Bronchial epithelial cell (primary cell): Measurements from ENCODE around the gene MTFP1. TPM values are rescaled to one million over a fixed set of nuclear protein-coding genes. Genes with fewer than 3 reads are reported as not detected.

Experiments
- DNase-seq: peaks from one replicate; pipeline ENCODE4 v3.0.0-alpha.2; 2010; ENCODE audit warnings: low read depth
- FAIRE-seq: peaks from 2 replicates; lab custom pipeline; 2011; peaks lifted over from hg19 to GRCh38; lab: Jason Lieb, UNC
- H3K27me3 ChIP-seq: 2 replicates; pipeline ENCODE4 v1.5.1; 2011; ENCODE audit warnings: low read length; ENCODE audit not compliant: control insufficient read depth, insufficient read depth
- H3K36me3 ChIP-seq: 2 replicates; pipeline ENCODE4 v1.5.1; 2011; ENCODE audit warnings: low read length; ENCODE audit not compliant: control insufficient read depth, insufficient read depth
- H3K4me3 ChIP-seq: 2 replicates; pipeline ENCODE4 v1.5.1; 2011; ENCODE audit warnings: mild to moderate bottlenecking, low read depth, low read length, control low read depth
- CTCF ChIP-seq: IDR thresholded peaks from 2 replicates; pipeline ENCODE4 v1.5.1; 2011; ENCODE audit warnings: mild to moderate bottlenecking, moderate library complexity, low read length, control low read depth, inconsistent platforms; ENCODE audit not compliant: insufficient read depth, severe bottlenecking
- total RNA-seq: library from RNA; depleted of rRNA; stranded (reverse); fragments of >200 nt; gene quantifications from 2 replicates; pipeline ENCODE4 v1.2.1, GENCODE V29; 2014

The MTFP1 gene
- total RNA-seq, 1 donor from 2014 or later, result 53.2 TPM

DNA sequence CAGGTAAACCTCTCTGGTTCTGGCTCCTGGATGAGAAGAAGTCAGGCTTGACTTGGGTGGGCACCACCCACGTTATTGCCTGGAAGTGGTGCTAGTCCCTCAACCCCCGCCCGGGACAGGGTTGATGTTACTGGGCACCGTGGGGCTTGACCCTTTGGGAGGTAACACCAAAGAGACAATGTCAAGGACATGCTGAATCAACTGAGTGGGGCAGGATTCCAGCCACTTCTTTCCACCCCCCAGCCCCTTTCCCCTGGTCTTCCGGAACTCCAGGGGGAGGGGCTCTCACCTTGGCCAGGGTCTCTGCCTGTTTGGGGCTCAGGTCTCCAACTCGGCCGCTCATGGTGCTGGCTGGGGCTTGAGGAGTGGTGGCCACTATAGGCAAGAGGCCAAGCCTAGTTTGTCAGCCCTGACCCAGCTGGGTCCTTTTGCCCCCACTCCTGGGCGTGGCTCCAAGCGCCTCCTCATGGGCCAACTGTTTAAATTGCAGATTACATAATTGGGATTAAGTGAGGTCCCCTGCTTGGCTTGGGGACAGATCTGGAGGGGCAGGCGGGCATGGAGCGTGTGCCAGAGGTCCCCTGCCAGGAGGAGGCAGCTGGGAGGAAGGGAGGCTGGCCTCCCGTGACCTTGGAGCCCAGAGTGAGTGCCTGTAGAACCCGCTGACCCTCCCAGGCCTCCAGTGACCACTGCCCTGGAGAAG, 46.2 kb downstream of the MTFP1 start, which contains the start of gene SEC14L3:
Gene SEC14L3 (minus strand): TSS at position 402 of the 703 bp plus-strand sequence. CDS start 59 bp downstream, at position 343.
- H3K4me3 ChIP-seq, result no peak within 1 kb of the TSS
- TF ChIP-seq CTCF, result no peak
- H3K36me3 ChIP-seq, result no peaks in the 10 kb centered on the region
- peaks cover 12% of the 10 kb centered on the region for H3K27me3 ChIP-seq
- DNase-seq (no peak), FAIRE-seq (no peak)

- TF ChIP-seq CTCF, result no peak
- FAIRE-seq (peak; percentile 23), DNase-seq (peak; percentile 35)
- no peaks in the 10 kb centered on the region for H3K36me3 ChIP-seq
- peaks cover 12% of the 10 kb centered on the region for H3K27me3 ChIP-seq
- no peak overlapping the region for H3K4me3 ChIP-seq
Measured at GRCh38 chr22:30472994-30473720, 47.6 kb downstream of the MTFP1 start.

DNA sequence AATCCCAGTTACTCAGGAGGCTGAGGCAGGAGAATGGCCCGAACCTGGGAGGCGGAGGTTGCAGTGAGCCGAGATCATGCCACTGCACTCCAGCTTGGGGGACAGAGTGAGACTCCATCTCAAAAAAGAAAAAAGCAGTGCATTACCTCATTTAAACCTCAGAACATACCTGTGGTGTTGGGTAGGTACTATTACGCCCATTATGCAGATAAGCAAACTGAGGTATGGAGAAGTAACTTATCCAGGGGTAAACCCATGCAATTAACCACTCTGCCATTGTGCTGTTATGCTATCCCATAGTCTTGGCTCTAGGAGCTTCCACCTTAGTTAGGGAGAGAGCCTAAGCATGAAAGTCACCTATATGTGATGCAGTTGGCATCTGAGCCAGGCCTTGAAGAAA, 48.6 kb downstream of the MTFP1 start:
- FAIRE-seq, result no peak
- H3K27me3 ChIP-seq, result peaks cover 12% of the 10 kb centered on the region
- H3K4me3 ChIP-seq, result no peak overlapping the region
- H3K36me3 ChIP-seq, result no peaks in the 10 kb centered on the region
- TF ChIP-seq CTCF, result no peak
- DNase-seq, result no peak

DNA sequence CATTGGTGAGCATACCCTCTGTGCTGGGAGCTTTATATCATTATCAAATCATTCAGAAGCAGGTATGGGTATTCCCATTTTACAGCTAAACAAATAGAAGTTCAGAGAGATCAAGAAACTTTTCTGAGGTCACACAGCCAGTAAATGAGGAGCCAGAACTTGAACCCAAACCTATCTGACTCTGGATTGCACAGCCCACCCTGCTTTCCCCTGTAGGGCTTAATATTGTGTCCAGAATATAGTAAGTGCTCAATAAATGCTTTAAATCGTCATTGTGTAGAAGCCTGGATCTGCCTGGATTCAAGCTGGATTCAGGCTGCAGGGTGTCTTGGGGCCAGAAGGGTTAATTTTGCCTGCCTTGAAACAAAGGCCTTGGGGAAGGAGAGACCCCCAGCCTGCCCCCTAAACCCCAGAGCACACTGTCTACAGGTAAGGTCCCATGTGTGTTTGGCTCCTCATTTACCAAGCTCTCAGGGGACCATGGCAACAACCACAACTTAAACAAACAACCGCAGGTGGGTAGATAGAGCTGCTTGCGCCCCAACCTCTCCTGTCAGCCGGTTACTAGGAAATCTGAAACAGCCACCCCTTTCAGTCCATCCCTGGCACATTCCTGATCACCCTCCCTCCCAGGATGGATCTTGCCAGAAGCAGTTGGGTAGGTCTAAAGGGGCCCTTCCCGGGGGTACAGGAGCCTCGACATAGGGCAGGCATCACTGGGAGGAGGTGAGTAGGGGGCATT, 49.3 kb downstream of the MTFP1 start:
- Histone ChIP-seq H3K27me3 (peaks cover 12% of the 10 kb centered on the region), H3K36me3 (no peaks in the 10 kb centered on the region), H3K4me3 (no peak overlapping the region)
- TF ChIP-seq CTCF, result no peak
- FAIRE-seq (no peak), DNase-seq (peak; percentile 11)

Other genes with a start within 250 kb of the MTFP1 start
- gene LIF, start 179.0 kb upstream of the MTFP1 start, total RNA-seq, result under 0.01 and 0.26 TPM in 2 replicates
- gene OSM, start 158.9 kb upstream of the MTFP1 start, total RNA-seq, result not detected in 2 replicates
- 2.4 and 7.0 TPM in 2 replicates for gene CASTOR1, start 136.3 kb upstream of the MTFP1 start, total RNA-seq
- 6.6 and 12.2 TPM in 2 replicates for gene TBC1D10A, start 98.8 kb upstream of the MTFP1 start, total RNA-seq
- 17.9 and 20.1 TPM in 2 replicates for gene SF3A1, start 68.9 kb upstream of the MTFP1 start, total RNA-seq
- 0.38 and 0.53 TPM in 2 replicates for gene CCDC157, start 68.8 kb upstream of the MTFP1 start, total RNA-seq
- gene RNF215, start 38.4 kb upstream of the MTFP1 start, total RNA-seq, result 14.1 and 15.5 TPM in 2 replicates
- 32.6 and 34.5 TPM in 2 replicates for gene SEC14L2, start 28.8 kb upstream of the MTFP1 start, total RNA-seq
- not detected in 2 replicates for gene SEC14L3, start 46.2 kb downstream of the MTFP1 start, total RNA-seq
- under 0.01 TPM in 1 of 2 replicates, not detected in the other for gene SEC14L4, start 79.9 kb downstream of the MTFP1 start, total RNA-seq
- gene SEC14L6, start 121.0 kb downstream of the MTFP1 start, total RNA-seq, result not detected in 2 replicates
- gene GAL3ST1, start 148.9 kb downstream of the MTFP1 start, total RNA-seq, result 0.13 and 0.26 TPM in 2 replicates
- gene PES1, start 166.1 kb downstream of the MTFP1 start, total RNA-seq, result 97.2 and 108 TPM in 2 replicates
- 1.1 and 3.7 TPM in 2 replicates for gene TCN2, start 181.4 kb downstream of the MTFP1 start, total RNA-seq
- gene SLC35E4, start 210.0 kb downstream of the MTFP1 start, total RNA-seq, result 4.7 and 9.0 TPM in 2 replicates
- gene DUSP18, start 242.1 kb downstream of the MTFP1 start, total RNA-seq, result 5.3 and 11.3 TPM in 2 replicates